ENCODE data around the gene GPC3.

Gene GPC3

DNA sequence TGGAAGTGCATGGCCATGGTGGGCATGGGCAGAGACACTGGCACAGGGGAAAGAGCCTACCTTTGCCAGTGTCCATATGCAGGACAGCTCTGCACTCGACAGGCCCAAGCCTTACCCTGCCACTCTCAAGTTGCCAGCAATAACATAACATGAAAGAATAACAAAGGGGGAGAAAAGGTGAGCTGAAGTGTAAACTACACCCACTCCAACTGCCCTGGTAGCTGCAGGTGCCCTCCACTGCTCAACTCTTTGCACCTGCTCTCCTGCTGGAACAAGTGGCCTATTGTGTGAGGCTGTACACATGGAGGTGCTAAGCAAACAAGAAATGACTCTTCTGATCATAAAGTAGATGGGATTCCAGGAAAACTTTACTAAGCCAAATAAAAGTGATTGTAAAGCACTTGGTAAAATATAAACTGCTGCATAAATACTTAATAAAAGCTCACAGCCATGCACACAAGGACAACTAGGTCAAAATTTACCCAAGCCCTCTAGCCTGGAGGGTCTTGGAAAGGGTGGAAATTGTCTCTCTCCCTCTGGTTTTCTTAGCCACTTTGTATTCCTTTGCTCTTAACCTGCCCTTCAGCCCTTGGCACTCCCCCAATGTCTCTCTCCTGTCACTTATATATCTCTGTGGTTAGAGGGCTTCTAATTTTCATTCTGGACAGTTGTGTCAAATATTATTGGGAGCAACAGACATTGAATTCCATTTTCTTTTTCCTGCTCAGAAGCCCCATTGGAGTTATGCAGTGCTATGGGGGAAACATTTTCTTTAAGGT is 308.9 kb downstream of the GPC3 start:
- no peak for DNase-seq

DNA sequence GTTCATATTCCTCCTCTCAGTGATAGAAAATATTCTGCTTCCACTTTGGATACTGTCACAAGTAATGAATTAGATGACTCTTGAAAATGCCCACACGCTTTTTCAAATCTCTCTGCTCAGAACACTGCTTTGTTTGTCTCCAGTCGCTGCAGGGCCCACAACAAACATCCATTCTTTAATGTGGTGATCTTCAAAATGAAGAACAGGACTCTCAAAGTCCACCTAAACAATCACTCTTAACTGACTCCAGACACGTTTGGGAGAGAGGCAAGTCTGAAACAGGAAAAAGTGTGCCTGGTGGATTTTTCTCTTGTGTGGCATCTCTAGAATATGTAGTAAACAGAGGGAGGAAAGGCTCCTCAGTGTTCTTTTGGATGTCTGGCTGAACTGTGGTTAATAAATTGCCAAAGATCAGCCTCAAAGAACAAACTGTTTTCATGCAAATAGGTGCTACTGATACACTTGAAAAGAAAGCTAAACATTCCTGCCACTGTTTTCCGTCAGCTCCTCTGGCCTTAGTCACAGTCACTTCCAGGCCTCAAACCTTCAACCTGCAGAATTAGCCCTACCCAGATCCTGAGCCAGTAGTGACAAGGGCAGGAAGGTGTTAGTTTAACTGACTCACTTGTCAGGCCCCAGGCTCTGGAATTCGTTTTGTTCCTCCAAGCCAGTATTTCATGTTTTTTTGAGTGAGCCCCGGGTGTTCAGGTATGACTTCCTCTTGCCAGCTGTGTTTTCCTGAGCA is 310.5 kb downstream of the GPC3 start:
- DNase-seq: no peak

DNA sequence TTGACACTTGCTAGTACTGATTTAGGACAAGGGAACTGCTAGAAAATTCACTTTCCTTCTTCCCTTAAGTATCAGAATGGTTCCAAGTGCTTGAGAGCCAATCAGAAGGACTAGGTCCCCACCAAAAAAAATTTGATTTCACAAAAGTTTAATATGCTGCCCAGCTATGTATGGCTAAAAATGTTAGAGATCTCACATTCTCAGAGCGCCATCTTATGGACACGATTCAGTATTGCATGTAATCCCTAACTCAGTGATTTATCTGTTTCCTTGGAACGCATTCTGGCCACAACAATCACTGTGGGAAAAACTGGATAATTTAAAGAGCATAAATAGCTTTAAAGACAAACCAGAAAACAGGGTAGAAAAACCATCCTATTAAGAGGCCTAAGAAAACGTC is 315.0 kb downstream of the GPC3 start:
- no peak for DNase-seq

DNA sequence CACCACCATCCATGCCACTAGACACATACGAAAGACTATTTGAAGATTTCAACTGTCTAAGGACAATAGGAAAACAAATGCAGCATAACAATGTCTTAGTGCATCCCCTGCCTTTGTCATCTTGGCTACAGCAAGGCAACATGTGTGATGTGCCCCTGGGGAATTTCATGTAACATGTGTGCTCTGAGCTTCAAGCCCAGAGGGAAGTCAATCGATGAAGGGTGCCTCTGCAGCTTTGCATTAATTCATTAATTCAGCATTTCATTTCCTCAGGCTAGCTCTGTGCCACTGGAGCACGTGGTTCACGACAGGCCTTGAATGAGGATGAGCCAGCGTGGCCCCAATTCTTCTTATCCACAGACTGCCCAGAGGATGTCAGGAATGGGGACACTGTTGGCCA is 316.2 kb downstream of the GPC3 start:
- no peak for DNase-seq

- DNase-seq: no peak
Observed at GRCh38 chrX:133668225-133668931, 317.0 kb downstream of the GPC3 start.

- DNase-seq: no peak
Observed at GRCh38 chrX:133666256-133666655, 319.1 kb downstream of the GPC3 start.

DNA sequence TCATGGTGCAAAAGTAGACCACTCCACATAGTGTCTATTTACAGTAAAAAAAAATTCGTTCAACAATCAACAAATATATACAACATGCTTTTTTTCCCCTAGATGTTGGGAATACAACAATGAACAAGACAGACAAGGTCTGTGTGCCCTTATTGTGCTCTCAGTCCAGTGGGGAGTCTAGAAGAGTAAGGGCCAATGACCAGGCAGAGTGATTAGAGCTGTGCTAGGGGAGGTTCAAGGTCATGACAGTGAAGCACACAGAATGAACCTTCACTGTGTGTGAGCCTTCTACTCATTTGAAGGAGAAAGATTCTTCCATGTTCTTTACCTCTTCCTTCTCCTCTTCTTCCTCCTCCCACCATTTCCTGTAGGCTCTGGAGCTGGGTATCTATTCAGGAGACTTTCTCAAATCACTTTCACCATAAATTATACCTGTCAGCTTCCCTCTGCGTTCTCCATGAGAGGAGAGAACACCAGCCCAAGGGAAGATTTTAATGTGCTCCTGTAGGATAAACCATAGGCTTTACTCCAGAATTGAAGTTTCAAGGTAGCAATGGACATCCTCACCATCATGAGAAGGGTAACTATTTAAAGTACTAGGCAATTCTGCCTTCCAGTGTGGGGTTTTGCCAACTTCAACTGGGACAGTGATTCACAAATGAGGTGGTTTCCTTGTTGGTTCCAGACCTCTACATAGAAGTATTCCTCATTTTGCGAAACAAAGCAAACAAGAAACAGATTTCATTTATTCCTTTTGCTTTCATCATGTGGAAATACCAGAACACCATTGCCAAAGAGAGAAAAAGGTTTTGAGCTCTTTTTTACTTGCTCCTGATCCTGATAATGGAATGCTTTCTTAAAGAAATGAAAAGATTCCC is 323.2 kb downstream of the GPC3 start:
- no peak for DNase-seq

DNA sequence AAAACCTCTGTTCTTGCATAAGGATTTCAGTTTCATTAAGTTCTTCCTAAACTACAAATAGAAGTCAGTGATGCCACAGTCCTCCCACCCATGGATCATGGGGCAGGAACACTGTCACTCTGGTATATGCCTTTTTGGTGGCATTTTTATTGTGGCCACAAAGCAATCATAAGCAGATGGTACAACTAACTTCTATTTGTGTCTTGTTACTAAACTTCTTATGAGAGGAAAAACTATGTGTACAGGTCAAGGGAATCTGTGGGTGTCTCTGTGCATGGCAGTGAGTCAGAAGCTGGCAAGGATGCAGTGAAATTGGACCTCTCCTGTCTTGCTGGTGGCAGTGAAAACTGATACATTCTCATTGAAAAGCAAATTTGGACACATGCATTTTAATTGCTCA is 325.1 kb downstream of the GPC3 start:
- DNase-seq: no peak

DNA sequence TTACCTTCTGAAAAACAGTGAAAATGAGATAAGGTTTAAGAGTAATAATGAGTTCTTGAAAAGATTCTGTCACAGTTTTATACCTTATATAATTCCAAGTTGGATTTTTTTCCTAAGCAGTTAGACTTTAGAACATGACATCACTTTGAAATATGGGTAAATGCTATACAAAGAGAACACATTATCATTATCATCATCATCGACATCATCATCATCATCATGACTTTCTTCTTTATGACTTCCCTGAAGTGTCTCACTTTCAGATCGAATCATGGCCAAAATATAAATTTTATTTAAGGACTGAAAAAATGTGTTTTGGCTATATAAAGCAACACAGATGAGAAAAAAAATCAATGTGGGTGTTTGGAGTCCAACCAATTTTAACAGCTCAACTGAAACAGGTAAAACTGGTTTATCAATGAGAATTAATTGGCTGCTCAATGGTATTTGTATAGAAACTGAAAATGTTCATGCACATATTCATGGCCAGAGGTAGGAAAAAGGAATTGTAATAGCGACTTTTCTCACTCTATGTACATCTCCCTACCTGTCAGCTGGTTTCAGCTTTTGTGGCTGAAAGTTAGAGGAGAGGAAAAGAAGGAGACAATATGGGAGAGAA is 327.0 kb downstream of the GPC3 start:
- DNase-seq: no peak

- DNase-seq: no peak
Observed at GRCh38 chrX:133655275-133656265, 329.8 kb downstream of the GPC3 start.

DNA sequence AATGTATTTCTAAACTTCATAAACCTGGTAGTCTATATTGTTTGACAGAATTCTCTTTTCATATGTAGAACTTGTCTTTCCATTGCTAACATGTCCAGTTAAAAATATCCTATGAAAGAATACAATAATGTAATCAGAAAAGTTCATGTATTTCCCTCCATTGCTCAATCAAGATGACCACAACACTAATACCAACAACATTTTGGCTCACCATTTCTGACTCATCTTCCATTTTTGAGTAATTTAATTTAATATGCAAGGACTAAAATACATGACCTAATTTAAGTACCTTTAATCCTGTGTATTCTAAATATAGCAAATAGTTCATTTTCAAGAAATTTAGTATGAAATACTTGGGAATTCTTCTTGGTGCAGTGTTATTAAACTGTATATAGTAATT is 330.6 kb downstream of the GPC3 start:
- DNase-seq: no peak

GRCh38 chrX:133653358-133653757 is 332.0 kb downstream of the GPC3 start:
- no peak for DNase-seq

DNA sequence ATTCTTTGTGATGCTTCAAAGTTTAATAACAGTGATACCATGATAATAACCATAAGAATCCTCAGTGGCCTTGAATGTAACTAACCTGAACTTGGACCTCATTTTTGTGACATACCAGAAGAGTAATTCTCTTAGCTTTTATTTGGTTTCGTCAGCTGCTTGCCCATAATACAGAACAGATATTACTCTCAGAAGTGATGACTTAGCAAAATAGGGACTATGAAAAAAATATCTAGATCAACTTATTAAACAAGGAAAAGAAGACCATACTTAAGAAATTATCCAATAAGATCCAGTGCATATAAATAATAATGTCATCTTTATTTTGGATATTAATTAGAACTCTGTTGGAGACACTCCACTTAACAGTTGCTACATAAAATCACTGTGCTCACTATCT is 333.2 kb downstream of the GPC3 start:
- DNase-seq: no peak

DNA sequence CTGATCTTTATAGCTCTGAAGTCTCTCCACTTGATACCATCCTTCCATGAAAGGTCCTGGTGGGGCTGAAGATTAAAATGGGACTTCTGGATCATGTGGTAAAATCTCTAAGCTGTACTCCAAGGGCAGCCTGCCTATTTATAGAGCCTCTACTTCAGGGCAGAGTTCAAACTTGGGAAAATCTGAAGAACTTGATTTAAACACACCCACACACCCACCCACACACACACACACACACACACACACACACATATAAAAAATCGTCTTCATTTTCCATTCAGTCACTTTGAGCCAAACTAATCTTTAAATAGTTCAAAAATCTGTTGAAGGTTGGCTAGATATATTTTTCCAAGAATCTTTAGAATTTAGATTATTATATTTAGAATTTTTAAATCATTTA is 335.2 kb downstream of the GPC3 start:
- DNase-seq: no peak

GRCh38 chrX:133649651-133650050 is 335.7 kb downstream of the GPC3 start:
- no peak for DNase-seq

DNA sequence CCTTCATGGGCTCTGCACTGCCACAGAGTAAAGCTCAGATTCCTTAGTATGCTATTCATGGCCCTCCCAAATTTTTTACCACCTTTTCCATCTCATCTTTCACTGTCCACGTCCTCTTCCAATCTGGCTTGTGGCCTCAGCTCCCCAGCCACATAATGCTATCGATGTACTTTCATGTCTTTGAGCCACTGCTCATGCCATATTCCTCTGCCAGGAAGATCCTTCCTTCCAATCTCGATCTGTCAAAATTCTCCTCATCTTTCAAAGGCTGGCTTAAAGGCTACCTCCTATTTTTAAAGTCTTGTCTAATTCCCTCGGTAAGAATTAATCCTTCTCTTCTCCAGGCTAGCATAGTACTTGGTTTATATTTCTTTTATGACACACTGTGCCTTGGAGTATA is 336.8 kb downstream of the GPC3 start:
- no peak for DNase-seq

- DNase-seq: no peak
Observed at GRCh38 chrX:133646719-133647116, 338.7 kb downstream of the GPC3 start.

DNA sequence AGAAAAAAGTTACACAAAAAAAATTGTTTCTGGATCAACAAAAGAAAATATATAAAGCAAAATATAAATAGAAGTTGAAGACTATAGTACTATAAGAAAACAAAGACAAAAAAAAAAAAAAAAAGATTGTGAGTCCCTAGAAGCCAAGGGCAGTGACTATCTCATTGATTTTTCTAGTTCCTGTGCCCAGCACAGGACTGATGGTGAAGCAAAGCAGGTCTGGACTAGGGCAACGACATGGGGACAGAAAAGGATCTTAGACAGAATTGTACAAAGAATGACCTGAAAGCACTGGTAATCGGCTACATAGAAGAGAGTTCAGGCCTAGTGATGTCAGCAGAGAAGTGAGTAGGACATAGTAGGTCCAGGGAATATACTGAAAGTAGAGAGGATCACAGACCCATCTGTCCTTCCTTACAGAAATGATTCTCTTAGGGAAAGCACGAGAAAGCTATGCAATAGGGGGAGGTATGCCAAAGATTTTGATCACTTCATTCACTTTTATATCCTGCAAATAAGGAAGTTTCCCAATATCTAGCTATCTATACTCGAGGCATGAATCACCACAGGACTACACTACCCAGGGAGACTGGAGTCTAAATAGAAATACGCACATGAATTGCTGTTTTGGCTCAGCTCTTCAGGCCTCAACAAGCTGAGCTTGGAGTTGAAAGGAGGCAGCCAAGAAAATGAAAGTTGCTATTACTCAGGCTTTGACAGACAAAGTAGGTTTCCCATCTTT is 339.2 kb downstream of the GPC3 start:
- DNase-seq: no peak

- no peak for DNase-seq
Observed at GRCh38 chrX:133645256-133645655, 340.1 kb downstream of the GPC3 start.

Measured in activated CD4-positive, CD25-positive, alpha-beta regulatory T cell (primary cell).